A172 (cell line): ENCODE data around the gene ZNF668. TPM values are rescaled to one million over a fixed set of nuclear protein-coding genes. Genes with fewer than 3 reads are reported as not detected.

Experiments used
- DNase-seq: peaks from one replicate; pipeline ENCODE4 v3.0.0-alpha.2; 2015; ENCODE audit warnings: low spot score
- total RNA-seq: library from RNA; depleted of rRNA; stranded (reverse); fragments of >200 nt; shearing (Covaris generic); gene quantifications from 2 replicates; pipeline ENCODE4 v1.2.3, GENCODE V29; 2014

ZNF668 gene
- total RNA-seq, 1 experiment from 2014 or later: 35.5 TPM

DNA sequence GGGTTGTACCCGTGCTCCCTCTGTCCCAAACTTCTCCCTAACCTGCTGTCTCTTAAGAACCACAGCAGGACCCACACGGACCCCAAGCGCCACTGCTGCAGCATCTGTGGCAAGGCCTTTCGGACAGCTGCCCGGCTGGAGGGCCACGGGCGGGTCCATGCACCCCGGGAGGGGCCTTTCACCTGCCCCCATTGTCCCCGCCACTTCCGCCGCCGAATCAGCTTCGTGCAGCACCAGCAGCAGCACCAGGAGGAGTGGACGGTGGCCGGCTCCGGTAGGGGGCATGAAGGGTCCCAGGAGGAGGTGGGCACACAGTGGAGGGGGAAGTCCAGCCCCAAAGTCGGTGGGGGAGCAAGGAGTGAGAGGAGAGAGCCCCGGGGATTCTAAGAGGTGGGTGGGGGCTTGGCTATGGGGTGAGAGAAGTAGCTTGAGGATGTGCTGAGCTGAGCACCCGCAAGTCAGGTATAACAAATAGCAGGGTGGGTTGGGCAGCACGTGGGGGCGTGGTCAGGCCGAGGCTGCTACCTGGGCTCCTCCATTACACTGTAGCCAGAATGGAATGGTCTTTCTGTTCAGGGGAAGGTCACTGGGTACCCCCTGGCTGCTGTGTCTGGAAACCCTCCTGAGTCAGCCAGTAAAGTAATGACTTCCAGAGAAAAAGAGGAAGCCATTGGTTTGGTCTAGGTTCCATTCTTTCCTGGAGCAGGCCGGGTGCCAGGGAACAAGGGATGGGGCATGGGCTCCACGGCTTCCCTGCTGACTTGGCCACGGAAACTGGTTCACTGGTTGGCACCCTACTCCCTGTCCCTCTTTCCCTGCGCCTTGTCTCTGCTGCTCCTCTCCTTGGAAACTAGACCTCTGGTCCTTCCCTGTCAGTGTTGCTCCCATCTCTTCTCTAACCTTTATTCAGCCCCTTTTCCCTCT lies 7.7 kb upstream of the ZNF668 start:
- DNase-seq: no peak

DNA sequence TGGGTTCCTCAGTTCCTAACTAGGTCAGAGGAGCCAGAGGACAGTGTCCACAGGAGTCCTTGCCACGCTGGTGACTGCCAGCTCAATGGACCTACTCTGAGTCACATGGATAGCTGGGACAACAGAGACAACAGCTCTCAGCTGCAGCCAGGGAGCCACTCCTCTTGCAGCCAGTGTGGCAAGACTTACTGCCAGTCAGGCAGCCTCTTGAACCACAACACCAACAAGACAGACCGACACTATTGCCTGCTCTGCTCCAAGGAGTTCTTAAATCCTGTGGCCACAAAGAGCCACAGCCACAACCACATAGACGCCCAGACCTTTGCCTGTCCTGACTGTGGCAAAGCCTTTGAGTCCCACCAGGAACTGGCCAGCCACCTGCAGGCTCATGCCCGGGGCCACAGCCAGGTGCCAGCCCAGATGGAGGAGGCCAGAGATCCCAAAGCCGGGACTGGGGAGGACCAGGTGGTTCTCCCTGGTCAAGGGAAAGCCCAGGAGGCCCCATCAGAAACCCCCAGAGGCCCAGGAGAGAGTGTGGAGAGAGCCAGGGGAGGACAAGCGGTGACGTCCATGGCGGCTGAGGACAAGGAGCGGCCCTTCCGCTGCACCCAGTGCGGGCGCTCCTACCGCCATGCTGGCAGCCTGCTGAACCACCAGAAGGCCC lies 6.8 kb upstream of the ZNF668 start:
- DNase-seq: no peak

DNA sequence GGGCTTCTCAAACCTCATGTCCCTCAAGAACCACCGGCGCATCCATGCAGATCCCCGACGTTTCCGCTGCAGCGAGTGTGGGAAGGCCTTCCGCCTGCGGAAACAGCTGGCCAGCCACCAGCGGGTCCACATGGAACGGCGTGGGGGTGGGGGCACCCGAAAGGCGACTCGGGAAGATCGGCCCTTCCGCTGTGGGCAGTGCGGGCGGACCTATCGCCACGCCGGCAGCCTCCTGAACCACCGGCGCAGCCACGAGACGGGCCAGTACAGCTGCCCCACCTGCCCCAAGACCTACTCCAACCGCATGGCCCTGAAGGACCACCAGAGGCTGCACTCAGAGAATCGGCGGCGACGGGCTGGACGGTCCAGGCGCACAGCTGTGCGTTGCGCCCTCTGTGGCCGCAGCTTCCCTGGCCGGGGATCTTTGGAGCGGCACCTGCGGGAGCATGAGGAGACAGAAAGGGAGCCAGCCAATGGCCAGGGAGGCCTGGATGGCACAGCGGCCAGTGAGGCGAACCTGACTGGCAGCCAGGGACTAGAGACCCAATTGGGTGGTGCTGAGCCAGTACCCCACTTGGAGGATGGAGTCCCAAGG lies 6.1 kb upstream of the ZNF668 start:
- DNase-seq: no peak

DNA sequence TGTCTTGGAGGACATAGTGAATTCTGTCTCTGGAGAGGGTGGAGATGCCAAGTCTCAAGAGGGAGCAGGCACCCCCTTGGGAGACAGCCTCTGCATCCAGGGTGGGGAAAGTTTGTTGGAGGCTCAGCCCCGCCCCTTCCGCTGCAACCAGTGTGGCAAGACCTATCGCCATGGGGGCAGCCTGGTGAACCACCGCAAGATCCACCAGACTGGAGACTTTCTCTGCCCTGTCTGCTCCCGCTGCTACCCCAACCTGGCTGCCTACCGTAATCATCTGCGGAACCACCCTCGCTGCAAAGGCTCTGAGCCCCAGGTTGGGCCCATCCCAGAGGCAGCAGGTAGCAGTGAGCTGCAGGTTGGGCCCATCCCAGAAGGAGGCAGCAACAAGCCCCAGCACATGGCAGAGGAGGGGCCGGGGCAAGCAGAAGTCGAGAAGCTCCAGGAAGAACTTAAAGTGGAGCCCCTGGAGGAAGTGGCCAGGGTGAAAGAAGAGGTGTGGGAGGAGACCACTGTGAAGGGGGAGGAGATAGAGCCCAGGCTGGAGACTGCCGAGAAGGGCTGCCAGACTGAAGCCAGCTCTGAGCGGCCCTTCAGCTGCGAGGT lies 5.4 kb upstream of the ZNF668 start:
- DNase-seq: no peak

DNA sequence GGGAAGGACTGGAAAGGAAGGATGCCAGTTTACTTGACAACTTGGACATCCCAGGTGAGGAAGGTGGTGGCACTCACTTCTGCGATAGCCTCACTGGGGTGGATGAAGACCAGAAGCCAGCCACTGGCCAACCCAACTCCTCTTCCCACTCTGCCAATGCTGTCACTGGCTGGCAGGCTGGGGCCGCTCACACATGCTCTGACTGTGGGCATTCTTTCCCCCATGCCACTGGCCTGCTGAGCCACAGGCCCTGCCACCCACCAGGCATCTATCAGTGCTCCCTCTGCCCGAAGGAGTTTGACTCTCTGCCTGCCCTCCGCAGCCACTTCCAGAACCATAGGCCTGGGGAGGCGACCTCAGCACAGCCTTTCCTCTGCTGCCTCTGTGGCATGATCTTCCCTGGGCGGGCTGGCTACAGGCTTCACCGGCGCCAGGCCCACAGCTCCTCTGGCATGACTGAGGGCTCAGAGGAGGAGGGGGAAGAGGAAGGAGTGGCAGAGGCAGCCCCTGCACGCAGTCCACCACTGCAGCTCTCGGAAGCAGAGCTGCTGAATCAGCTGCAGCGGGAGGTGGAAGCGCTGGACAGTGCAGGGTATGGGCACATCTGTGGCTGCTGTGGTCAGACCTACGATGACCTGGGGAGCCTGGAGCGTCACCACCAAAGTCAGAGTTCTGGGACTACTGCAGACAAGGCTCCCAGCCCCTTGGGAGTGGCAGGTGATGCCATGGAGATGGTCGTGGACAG lies 4.7 kb upstream of the ZNF668 start:
- DNase-seq: no peak

DNA sequence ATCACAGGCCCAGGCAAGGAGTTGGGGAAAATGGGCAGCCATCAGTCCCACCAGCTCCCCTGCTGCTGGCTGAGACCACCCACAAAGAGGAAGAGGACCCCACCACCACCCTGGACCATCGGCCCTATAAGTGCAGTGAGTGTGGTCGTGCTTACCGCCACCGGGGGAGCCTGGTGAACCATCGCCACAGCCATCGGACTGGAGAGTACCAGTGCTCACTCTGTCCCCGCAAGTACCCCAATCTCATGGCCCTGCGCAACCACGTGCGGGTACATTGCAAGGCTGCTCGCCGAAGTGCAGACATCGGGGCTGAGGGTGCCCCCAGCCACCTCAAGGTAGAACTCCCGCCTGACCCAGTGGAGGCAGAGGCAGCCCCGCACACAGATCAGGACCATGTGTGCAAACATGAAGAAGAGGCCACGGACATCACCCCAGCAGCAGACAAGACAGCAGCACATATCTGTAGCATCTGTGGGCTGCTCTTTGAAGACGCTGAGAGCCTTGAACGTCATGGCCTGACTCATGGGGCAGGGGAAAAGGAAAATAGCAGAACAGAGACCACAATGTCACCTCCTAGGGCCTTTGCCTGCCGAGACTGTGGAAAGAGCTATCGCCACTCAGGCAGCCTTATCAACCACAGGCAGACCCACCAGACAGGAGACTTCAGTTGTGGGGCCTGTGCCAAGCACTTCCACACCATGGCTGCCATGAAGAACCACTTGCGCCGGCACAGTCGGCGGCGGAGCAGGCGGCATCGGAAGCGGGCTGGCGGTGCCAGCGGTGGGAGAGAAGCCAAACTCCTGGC lies 3.8 kb upstream of the ZNF668 start:
- DNase-seq: no peak

DNA sequence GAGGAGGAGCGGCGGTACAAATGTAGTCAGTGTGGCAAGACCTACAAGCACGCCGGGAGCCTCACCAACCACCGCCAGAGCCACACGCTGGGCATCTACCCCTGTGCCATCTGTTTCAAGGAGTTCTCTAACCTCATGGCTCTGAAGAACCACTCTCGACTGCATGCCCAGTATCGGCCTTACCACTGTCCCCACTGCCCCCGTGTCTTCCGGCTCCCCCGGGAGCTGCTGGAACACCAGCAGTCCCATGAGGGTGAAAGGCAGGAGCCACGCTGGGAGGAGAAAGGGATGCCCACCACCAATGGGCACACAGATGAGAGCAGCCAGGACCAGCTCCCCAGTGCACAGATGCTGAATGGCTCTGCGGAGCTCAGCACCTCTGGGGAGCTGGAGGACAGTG lies 3.0 kb upstream of the ZNF668 start:
- no peak for DNase-seq

DNA sequence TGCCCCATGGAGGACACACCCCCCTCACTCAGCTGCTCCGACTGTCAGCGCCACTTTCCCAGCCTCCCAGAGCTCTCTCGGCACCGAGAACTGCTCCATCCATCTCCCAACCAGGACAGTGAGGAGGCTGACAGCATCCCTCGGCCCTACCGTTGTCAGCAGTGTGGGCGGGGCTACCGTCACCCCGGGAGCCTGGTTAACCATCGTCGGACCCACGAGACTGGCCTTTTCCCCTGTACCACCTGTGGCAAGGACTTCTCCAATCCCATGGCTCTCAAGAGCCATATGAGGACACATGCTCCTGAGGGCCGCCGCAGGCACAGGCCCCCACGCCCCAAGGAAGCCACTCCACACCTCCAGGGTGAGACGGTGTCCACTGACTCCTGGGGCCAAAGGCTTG lies 2.3 kb upstream of the ZNF668 start:
- no peak for DNase-seq

DNA sequence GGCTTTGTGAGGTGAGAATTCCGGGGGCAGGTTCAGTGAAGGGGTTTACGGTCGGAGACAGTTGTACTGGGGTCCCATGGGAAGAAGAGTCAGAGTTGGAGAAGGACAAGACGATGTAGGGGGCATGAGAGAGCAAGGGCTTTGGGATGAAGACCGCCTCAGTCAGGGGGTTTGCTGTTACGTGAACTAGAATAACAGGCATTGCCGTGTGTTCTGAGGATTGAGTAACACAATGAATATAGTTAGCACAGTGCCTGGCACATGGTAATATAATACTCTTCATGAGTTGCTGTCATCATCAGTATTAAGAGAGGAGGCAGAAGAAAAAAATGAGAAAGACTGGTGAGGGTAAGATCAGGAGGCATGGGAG lies 759 bp upstream of the ZNF668 start:
- no peak for DNase-seq

DNA sequence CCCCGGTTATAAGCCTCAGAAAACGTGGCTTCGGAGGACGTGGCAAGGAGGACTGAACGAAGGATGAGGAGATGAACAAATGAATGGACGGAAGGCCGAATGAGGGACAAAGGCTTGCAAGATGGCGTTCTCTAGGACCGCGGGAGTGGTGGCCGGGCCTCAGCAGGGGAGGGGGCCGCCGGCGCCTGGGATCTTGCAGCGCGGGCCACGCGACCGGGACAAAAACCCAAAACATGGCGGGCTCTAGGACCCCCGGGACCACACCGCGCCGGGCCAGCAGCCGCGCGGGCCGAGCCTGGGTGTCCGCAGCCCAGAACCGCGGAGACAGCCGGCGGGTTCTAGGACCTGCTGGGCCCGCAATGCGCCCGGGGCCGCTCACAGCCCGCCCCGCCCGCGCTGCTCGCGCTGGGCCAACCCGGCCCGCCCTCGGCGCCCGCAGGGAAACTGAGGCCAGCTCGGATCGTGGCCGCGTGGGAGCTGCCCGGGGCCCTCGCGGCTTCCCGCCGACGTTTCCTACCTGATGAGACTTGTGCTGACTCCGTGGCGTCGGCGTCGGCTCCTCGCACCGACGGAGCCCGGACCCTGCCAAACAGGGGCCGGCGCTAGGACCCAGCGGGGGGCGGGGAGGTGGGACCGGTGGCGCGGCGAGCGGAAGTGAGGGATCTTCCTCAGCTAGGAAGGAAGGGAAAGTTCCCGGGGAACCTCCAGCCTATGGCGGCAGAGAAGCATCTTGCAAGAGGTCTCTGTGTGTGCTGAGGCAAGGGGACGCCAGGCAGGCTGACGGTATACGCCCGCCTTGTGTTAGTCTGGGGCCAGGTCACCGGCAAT lies 684 bp downstream of the ZNF668 start:
- DNase-seq: peak; percentile 85

DNA sequence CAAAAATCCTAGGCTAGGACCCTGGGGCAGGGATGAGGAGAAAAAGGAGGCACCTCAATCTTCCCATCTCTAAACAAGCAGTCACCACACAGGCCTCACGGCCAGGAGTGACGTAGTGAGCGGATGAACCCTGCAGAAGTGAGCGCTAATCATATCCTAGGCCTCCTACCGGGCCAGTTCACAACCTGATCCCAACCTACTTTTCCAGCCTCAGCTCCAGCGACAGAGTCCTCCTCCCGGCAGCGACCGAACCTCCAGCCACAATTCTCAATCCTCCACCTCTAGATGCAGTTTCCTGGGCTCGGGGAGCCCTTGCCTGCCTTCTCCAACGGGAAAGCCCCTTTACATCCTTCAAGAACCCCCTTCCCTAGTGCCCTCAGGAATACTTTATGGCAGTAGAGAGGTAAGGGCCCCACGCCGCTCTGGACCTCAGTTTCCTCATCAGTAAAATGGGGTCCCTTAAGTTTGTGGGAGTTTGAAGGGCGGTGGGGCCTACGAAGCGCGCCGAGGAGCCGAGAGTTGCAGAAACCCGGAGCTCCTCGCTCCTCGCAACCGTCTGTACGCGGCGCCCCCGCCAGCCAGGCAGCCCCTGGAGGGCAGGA lies 1.4 kb downstream of the ZNF668 start:
- DNase-seq: no peak

DNA sequence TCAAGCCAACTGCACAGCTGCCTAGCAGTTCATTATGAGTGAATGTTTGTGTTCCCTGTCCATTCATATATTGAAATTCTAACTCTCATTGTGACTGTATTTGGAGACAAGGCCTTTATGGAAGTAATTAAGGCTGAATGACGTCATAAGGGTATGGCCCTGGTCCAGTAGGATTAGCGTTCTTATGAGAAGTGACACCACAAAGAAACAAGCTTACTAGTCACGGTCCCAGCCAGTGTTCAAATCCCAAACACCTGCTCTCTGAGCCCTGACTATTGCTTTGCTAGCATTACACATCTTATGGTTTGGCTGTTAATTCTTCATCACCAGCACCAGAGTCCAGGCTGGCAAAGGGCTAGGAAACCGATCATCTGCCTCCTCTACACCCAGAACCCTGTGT lies 2.2 kb downstream of the ZNF668 start:
- peak; percentile 70 for DNase-seq

DNA sequence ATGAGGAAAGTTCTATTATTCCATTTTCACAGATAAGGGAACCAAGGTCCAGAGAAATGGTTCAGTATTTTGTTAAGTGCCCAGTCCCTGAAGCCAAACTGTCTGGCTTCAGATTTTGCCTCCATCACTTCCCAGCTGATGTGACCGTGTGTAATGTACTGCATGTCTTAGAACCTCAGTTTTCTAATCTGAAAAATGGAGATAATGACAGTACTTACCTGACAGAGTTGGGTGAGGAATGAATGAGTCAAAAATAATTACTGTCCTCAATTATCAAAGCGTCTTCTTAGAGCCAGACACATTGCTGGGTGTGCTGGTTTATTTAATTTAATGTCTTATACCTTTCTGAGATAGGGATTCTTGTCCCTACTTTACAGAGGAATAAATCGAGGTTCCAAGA lies 6.7 kb downstream of the ZNF668 start:
- no peak for DNase-seq

DNA sequence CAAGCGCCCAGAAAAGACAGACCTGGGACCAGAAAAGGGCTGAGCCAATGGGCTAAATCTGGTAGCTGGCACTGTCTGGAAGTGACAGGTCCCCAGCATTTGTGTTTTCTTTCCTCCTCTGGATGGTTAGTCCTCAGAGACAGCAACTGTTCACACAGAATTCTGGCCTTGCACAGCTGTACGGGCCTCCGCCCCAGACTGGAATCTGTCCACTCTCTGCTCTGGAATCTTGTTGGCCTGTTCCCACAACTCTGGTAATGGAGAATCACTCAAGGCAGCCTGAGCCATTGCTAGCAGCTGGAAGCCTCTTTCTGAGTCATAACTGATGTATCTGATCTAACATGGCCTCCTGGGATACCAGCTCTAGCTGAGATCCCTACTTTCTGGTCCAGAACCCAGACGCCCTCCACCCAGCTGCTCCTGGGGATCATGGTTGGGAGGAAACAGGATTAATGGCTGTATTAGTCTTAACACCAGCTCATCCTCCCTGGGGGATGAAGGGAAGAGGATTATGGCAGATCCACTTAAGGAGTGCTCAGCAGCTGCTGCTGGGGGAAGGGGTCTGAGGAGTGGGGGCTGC lies 9.1 kb downstream of the ZNF668 start:
- DNase-seq: peak; percentile 97

DNA sequence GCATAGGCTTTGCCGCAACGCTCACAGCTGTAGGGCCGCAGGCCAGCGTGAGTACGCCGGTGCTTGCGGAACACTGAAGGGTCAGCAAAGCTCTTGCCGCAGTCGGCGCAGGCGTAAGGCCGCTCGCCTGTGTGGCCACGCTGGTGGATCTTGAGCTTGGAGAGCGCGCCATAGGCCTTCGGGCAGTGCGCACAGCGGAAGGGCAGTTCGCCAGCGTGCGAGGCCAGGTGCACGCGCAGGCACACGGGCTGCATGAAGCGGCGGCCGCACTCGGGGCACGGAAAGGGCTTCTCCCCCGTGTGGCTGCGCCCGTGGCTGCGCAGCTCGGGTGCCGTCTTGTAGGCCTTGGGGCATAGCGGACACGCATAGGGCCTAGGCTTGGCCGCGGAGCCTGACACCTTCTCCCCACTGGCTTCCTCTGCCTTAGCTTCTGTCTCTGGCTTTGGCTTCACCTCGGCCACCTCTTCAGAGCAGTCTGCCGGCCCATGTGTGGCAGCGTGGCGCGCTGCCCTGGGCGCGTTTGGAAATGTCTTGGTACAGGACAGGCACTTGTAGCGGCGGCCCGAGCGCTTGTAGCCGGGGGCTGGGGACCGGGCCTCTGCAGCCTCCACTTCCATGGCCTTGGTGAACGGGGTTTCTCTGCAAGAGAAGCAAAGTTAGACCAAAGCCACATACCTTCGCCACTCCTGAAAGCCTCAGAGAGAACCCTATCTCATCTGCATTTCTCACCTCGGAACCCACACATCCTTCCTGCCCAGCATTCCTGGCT lies 10.0 kb downstream of the ZNF668 start:
- DNase-seq: no peak

DNA sequence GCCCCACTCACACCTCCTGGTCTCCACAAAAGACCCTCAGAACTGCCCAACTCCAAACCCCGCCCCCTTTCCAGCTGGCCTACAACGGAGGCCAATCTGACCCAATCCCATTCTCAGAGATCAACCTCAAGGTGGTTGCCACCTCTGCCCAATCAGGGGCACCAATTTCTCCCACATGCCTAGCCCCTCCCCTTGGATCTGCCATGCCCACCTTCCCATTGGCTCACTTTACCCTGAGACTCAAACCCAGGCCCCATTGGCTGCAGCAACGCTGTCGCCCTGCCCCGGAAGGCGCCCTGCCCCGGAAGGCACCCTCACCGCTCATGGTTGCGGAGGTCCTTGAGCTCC lies 10.6 kb downstream of the ZNF668 start:
- no peak for DNase-seq

DNA sequence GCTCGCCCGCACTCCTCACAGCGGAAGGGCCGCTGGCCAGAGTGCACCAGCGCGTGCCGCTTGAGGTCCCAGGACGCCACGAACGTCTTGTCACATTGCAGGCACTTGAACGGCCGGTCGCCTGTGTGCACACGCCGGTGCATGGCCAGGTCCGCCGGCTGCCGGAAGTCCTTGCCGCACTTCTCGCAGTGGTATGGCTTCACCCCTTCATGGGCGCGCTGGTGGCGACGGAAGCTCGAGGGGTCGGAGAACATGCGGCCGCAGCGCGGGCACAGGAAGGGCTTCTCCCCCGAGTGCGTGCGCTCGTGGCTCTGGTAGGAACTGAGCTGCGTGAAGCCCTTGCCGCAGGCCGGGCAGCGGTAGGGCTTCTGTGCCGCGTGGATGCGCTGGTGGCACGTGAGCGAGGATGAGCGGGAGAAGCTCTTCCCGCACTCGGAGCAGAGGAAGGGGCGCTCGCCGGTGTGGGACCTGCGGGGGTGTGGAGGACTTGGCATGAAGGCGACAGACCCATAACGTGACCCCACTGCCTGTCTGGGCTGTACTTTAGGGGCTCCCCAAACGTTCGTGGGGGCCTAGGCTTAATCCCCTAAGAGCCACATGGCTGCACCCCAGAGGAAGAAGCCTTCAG lies 12.1 kb downstream of the ZNF668 start:
- DNase-seq: no peak
